Psoas muscle (tissue), 8 donors: ENCODE measurements around the gene CEP162. TPM values are rescaled to one million over a fixed set of nuclear protein-coding genes. Genes with fewer than 3 reads are reported as not detected.
"Not testable (repeated sequence)": the region's sequence is repeated elsewhere in the genome, so short reads cannot be mapped to it uniquely, and the experiment has no call there.

Source experiments
- ATAC-seq, 4 donors: fragments of 200-7000 bp; cut with Tn5 transposase; one replicate each; pipeline ENCODE4 v1.9.1; 2020; ENCODE audit warnings: moderate library complexity in 3 of 4, mild to moderate bottlenecking in 2 of 4
- DNase-seq, 2 donors: peaks; one replicate each; pipeline ENCODE4 v3.0.0-alpha.2; 2020
- H3K27ac ChIP-seq: fragments of 200-600 bp; one replicate; pipeline ENCODE4 v1.8.0; 2022
- H3K27me3 ChIP-seq, 3 donors: fragments of 200-600 bp in 1 of 3; one replicate each; pipeline versions ENCODE4 v1.6.1 to v1.8.0; 2013 to 2022; ENCODE audit warnings: low read length in 2 of 3, mild to moderate bottlenecking in 2 of 3, moderate library complexity in 1 of 3; ENCODE audit not compliant: insufficient read depth in 3 of 3
- H3K36me3 ChIP-seq, 2 donors: fragments of 200-600 bp in 1 of 2; one replicate each; pipeline versions ENCODE4 v1.6.1 to v1.8.0; 2013 to 2022; ENCODE audit warnings: low read depth in 1 of 2, mild to moderate bottlenecking in 1 of 2, moderate library complexity in 1 of 2; ENCODE audit not compliant: insufficient read depth in 1 of 2
- H3K4me1 ChIP-seq: fragments of 200-600 bp; one replicate; pipeline ENCODE4 v1.8.0; 2022
- H3K4me3 ChIP-seq: fragments of 200-600 bp; one replicate; pipeline ENCODE4 v1.8.0; 2022; ENCODE audit warnings: mild to moderate bottlenecking
- H3K9me3 ChIP-seq: fragments of 200-600 bp; one replicate; pipeline ENCODE4 v1.8.0; 2022
- WGBS, 3 donors: extraction: QIAGEN DNeasy Blood & Tissue Kit; methylation state at CpG; one replicate each; pipeline versions ENCODE4 v1.1.6 to v1.1.7; 2013; 5-methylcytosine and 5-hydroxymethylcytosine counted together
- intact Hi-C, 2 donors: fragments of 100-400 bp; cut with DNase I; formaldehyde crosslinking; loops; one replicate each; pipeline versions ENCODE4 v1.11.0 to v1.14.2; 2022
- polyA plus RNA-seq, 3 donors: library from polyadenylated mRNA; stranded (reverse); fragments of 200-250 nt; gene quantifications; one replicate each; pipeline ENCODE4 v1.2.3, GENCODE V29; 2013
- total RNA-seq, 4 donors: library from RNA; stranded (reverse); fragmentation: NEBNext Ultra II Directional in 2 of 4; extraction: Animal tissue kit (Norgen Biotek cat#: 25700) in 2 of 4; gene quantifications; one replicate each; pipeline versions ENCODE4 v1.2.1 to v1.2.4, GENCODE V29; 2021 to 2023
- TF ChIP-seq, protein P1 (sequence below): fragments of 200-600 bp; IDR thresholded peaks from one replicate; pipeline ENCODE4 v1.8.0; 2022; ENCODE audit warnings: antibody characterized with exemption
- donor health status: healthy with polysubstance abuse.
- donor health status: DM: no; HTN: no; CAD: no; lungs with moderate emphysema.
- donor health status: Bipolar disorder and iron deficiency.
- donor health status: healthy.
- donor health status: DM: yes; HTN: yes; CAD: no.
- donor health status: DM: no; HTN: no; CAD: no.
- donor health status: DM: no; HTN: no; CAD: no.
- donor health status: DM: yes; HTN: yes; CAD: no.

Gene CEP162
- total and polyA plus RNA-seq, 7 donors = 1.5 to 4.0 (median 2.4) TPM

DNA sequence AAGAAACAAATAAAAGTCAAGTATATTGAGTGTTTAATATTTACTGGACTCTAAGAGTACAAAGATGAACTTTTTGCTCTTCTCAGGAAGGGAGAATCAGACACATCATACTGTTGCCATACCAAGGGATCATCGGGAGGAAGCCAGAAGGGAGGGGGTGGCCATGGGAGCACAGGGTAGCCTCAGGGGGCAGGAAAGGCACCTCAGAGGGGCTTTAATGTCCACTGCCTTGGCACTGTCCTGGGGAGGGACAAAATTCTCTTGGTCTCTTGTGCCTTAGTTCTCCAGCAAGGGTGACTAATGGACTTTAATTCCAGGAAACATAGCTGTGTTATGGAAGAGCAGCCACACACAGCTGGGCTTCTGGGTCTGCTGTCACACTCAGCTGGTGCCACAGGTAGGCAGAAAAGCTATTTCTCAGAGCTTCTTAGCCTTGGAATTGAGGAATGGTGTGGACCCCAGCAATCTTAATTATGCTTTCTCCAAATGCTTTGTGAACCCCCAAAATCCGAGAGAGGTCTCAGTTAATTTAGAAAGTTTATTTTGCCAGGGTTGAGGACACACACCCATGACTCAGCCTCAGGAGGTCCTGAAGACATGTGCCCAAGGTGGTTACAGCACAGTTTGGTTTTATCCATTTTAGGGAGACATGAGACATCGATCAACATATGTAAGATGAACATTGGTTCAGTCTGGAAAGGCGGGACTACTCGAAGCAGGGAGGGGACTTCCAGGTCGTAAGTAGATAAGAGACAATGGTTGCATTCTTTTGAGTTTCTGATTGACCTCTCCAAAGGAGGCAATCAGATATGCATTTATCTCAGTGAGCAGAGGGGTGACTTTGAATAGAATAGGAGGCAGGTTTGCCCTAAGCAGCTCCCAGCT lies 140.7 kb downstream of the CEP162 start:
- intact Hi-C loops = no loop called here
- H3K9me3 ChIP-seq = no peaks in the 10 kb centered on the region
- no peak overlapping the region for H3K4me3 ChIP-seq

DNA sequence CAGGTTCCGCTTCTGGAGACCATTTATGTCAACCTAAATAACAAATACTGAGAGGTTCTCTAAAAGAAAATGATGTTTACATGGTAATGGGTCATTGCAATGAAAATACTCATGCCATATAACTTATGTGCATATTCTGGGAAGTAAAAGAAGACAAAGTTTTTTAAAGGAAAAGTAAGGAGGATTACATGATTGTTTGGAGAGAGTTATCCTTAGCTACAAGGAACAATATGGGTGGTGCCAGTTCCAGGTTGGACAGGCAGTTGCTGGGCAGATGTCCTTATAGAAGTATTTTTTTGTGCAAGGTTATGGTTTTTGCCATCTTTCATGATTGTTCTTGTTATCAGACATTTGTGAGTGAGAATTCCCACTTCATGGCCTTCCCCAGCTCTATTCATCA lies 141.4 kb downstream of the CEP162 start:
- no peaks in the 10 kb centered on the region for H3K4me1 ChIP-seq
- intact Hi-C loops = no loop called here
- H3K9me3 ChIP-seq = no peaks in the 10 kb centered on the region
- H3K36me3 ChIP-seq = no peaks in the 10 kb centered on the region
- WGBS, 3 donors = 84 to 100% (median 94%) methylated on average over 1 of the region's 1 CpG
- H3K27me3 ChIP-seq = no peaks in the 10 kb centered on the region
- TF ChIP-seq, protein P1, sequence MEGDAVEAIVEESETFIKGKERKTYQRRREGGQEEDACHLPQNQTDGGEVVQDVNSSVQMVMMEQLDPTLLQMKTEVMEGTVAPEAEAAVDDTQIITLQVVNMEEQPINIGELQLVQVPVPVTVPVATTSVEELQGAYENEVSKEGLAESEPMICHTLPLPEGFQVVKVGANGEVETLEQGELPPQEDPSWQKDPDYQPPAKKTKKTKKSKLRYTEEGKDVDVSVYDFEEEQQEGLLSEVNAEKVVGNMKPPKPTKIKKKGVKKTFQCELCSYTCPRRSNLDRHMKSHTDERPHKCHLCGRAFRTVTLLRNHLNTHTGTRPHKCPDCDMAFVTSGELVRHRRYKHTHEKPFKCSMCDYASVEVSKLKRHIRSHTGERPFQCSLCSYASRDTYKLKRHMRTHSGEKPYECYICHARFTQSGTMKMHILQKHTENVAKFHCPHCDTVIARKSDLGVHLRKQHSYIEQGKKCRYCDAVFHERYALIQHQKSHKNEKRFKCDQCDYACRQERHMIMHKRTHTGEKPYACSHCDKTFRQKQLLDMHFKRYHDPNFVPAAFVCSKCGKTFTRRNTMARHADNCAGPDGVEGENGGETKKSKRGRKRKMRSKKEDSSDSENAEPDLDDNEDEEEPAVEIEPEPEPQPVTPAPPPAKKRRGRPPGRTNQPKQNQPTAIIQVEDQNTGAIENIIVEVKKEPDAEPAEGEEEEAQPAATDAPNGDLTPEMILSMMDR = no peak
- ATAC-seq (no peak), DNase-seq (no peak)
- no peak overlapping the region for H3K27ac ChIP-seq
- no peak overlapping the region for H3K4me3 ChIP-seq

More for the DNA sequence above, 140.7 kb downstream of the CEP162 start:
- Histone ChIP-seq H3K4me1 (no peaks in the 10 kb centered on the region), H3K27ac (no peak overlapping the region), H3K27me3 (no peaks in the 10 kb centered on the region), H3K36me3 (no peaks in the 10 kb centered on the region)
- DNase-seq (no peak), ATAC-seq (no peak)
- WGBS, 3 donors = 70 to 75% (median 74%) methylated on average over 6 of the region's 6 CpGs
- TF ChIP-seq, protein P1 = no peak

DNA sequence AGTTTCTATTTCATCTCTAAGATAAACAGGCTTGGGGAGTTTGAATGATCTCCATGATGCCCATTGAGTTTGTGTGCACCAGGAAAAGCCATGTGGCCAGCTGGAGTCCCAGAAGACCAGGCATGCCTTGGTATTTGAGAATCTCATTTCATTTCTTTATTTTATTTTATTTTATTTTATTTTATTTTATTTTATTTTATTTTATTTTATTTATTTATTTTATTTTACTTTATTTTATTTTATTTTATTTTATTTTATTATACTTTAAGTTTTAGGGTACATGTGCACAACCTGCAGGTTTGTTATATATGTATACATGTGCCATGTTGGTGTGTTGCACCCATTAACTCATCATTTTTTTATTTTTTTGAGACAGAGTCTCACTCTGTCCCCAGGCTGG lies 142.7 kb downstream of the CEP162 start:
- H3K4me1 ChIP-seq, intact Hi-C loops, H3K4me3 ChIP-seq, H3K36me3 ChIP-seq, H3K9me3 ChIP-seq, DNase-seq, ATAC-seq, H3K27me3 ChIP-seq, H3K27ac ChIP-seq: not testable (repeated sequence)

DNA sequence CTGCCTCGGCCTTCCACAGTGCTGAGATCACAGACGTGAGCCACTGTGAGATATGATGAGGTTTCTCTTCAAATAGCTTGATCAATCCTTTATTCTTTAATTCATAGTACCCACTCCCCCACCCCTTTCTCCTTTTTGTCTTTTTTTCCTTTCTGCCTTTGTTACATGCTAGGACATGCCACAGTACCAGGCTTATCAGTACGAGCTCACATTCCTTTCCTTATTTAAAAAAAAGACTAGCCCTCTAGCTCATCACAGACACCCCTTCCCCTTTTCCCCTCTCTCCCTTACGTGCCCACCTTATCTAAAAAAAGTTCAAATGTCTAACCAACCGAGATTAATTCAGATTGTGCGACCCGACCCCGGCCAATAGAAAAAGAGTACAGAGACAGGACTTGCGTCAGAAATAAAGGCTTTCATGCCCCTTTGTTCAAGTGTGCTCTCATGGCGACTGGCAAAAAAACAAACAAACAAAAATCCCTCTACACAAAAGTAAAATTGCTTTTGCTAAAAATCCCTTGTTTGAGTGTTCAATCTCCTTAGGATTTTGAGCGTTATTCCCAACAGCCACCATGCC lies 144.7 kb downstream of the CEP162 start:
- WGBS, 3 donors = 42 to 63% (median 52%) methylated on average over 11 of the region's 11 CpGs
- Histone ChIP-seq H3K9me3 (no peaks in the 10 kb centered on the region), H3K27me3 (no peaks in the 10 kb centered on the region), H3K27ac (no peak overlapping the region), H3K36me3 (no peaks in the 10 kb centered on the region), H3K4me3 (no peak overlapping the region), H3K4me1 (no peaks in the 10 kb centered on the region)
- DNase-seq (no peak), ATAC-seq (no peak)
- TF ChIP-seq, protein P1 = no peak
- intact Hi-C loops = no loop called here

DNA sequence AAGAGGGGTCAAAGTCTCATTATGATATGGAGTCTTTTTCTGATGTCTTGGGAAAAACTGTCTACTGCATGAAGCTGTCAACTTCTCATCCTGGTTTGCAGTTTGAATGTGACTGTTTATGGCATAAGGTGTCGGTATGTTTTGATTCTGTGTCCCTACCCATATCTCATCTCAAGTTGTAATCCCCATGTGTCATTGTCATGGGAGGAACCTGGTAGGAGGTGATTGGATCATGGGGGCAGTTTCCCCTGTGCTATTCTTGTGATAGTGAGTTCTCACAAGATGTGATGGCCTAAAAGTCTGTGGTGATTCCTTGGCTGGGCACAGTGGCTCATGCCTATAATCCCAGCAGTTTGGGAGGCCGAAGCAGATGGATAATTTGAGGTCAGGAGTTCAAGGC lies 146.2 kb downstream of the CEP162 start:
- DNase-seq = no peak
- WGBS, 3 donors = 75 to 88% (median 83%) methylated on average over 2 of the region's 2 CpGs
- no peaks in the 10 kb centered on the region for H3K27me3 ChIP-seq

More for the DNA sequence above, 146.2 kb downstream of the CEP162 start:
- Histone ChIP-seq H3K4me1 (no peaks in the 10 kb centered on the region), H3K9me3 (no peaks in the 10 kb centered on the region), H3K4me3 (no peak overlapping the region), H3K36me3 (no peaks in the 10 kb centered on the region), H3K27ac (no peak overlapping the region)
- intact Hi-C loops = no loop called here
- no peak for ATAC-seq
- TF ChIP-seq, protein P1 = no peak
